ENCODE data around the gene EGFL7. TPM values are rescaled to one million over a fixed set of nuclear protein-coding genes. Genes with fewer than 3 reads are reported as not detected.

EGFL7 gene
- polyA plus RNA-seq, 3 donors from 2014 or later, result 1.6 TPM; not detected in 2

GRCh38 chr9:136690806-136691261 lies 28.1 kb downstream of the EGFL7 start:
- Mint-ChIP-seq H3K27me3 (ENCODE audit: low read depth in 3 of 3) (peaks cover 0 to 2% (median 0%) of the 10 kb centered on the region in 3 donors), H3K4me3 (no peak overlapping the region), H3K4me1 (peaks cover 0 to 4% of the 10 kb centered on the region in 2 donors), H3K9me3 (no peaks in the 10 kb centered on the region), H3K27ac (no peak overlapping the region), H3K36me3 (no peaks in the 10 kb centered on the region)
- DNase-seq, result no peak

DNA sequence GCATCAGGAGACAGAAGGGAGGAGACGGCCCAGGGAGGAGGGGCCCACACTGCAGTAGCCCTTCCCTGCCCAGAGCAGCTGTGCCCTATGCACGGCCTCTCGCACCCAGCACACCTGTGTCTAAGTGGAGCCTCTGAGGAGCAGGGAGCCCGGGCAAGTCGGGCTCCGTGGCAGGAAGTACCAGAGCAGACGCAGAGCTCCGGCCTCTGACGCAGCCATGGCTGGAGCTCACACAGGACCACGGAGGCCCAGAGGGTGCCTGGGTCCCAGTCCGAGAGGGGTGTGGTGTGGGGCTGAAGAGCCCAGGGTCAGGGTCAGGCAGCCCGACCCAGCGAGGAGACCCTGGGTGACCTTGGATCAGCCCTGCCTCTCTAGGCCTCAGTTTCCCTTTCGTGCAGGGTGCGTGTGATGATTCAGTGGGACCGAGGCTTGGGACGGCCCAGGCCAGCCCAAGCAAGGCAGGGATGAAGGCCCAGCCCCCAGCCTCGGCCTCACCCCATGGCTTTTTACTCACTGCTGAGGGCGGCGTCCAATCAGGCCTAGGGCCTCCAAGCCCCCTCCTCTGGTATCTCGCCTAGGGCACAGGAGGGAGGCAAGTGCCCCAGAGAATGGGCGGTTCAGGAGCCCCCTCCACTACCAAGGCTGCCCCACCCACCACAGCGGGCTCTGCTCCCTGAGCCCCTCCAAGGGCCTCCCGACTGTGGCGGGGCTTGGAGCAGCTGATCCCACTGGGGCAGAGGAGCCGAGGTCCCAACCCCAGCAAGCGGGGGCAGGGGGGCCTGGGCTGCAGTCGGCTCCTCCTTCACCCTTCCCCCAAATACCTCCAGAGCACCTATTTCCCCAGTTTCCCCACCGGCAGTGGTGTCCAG lies 28.8 kb downstream of the EGFL7 start:
- H3K27ac Mint-ChIP-seq, result no peak overlapping the region
- peaks cover 0 to 8% (median 0%) of the 10 kb centered on the region in 3 donors for H3K27me3 Mint-ChIP-seq (ENCODE audit: low read depth in 3 of 3)
- H3K9me3 Mint-ChIP-seq, result no peaks in the 10 kb centered on the region
- no peaks in the 10 kb centered on the region for H3K36me3 Mint-ChIP-seq
- no peak for DNase-seq
- H3K4me3 Mint-ChIP-seq, result no peak overlapping the region
- no peaks in the 10 kb centered on the region for H3K4me1 Mint-ChIP-seq

DNA sequence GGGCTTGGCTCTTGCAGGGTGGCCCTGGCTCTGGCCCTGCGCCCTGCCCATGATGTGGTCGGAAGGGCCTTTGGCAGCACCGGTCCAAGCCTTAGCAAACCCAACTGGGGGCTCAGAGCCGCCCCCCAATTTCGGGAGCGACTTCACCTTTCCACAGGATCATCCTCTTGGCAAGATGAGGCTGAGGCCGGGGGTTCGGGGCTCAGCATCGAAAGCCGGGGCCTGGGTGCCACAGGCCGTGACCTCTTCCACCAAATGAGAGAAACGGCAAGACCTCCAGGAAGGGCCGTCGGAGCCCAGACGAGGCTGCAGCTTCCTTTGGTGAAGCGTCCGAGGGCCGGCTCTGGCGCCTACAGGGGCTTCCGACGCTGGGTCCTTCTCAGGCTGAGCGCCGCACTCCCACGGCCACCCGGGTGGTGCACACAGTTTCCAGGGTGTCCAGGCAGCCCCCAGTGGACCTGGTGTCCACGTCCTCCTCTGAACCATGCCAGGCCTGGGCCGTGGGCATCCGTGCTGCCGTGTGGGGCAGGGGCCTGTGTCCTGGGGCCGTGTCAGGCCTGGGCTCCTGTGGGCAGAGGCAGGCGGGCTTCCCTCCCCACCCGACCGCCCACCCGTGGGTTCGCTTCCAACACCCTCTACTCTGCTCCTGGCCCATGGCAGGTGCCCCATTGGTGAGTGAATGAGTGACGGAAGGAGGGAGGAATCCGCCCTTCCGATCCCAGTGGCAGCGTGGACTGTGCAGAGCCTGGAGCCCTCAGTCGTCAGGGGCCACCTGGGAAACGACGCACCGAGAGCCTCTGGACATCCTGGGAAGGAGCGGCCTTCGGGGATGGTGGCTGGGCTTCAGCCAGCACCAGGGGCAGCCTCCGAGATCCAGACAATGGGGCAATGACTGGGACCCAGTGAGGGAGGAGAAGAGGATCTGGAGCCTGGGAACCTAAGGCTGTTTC lies 29.7 kb downstream of the EGFL7 start:
- Mint-ChIP-seq H3K4me1 (no peaks in the 10 kb centered on the region), H3K27me3 (ENCODE audit: low read depth in 3 of 3) (peaks cover 0 to 12% (median 0%) of the 10 kb centered on the region in 3 donors), H3K36me3 (no peaks in the 10 kb centered on the region), H3K4me3 (no peak overlapping the region), H3K27ac (no peak overlapping the region), H3K9me3 (no peaks in the 10 kb centered on the region)
- no peak for DNase-seq

GRCh38 chr9:136693135-136693489 lies 30.4 kb downstream of the EGFL7 start:
- no peak for DNase-seq
- no peak overlapping the region for H3K27ac Mint-ChIP-seq
- no peaks in the 10 kb centered on the region for H3K9me3 Mint-ChIP-seq
- no peaks in the 10 kb centered on the region for H3K4me1 Mint-ChIP-seq
- H3K27me3 Mint-ChIP-seq (ENCODE audit: low read depth in 3 of 3), result peaks cover 0 to 17% (median 0%) of the 10 kb centered on the region in 3 donors
- H3K36me3 Mint-ChIP-seq, result no peaks in the 10 kb centered on the region
- no peak overlapping the region for H3K4me3 Mint-ChIP-seq

GRCh38 chr9:136693490-136694162 lies 30.9 kb downstream of the EGFL7 start:
- H3K4me1 Mint-ChIP-seq, result no peaks in the 10 kb centered on the region
- no peak for DNase-seq
- peaks cover 0 to 19% (median 0%) of the 10 kb centered on the region in 3 donors for H3K27me3 Mint-ChIP-seq (ENCODE audit: low read depth in 3 of 3)
- no peaks in the 10 kb centered on the region for H3K36me3 Mint-ChIP-seq
- H3K27ac Mint-ChIP-seq, result no peak overlapping the region
- no peaks in the 10 kb centered on the region for H3K9me3 Mint-ChIP-seq
- no peak overlapping the region for H3K4me3 Mint-ChIP-seq

- no peak overlapping the region for H3K4me3 Mint-ChIP-seq
- H3K9me3 Mint-ChIP-seq, result no peaks in the 10 kb centered on the region
- no peak overlapping the region for H3K27ac Mint-ChIP-seq
- no peak for DNase-seq
- peaks cover 0 to 1% of the 10 kb centered on the region in 2 donors for H3K4me1 Mint-ChIP-seq
- peaks cover 0 to 19% (median 4%) of the 10 kb centered on the region in 3 donors for H3K27me3 Mint-ChIP-seq (ENCODE audit: low read depth in 3 of 3)
- H3K36me3 Mint-ChIP-seq, result no peaks in the 10 kb centered on the region
These were observed 31.6 kb downstream of the EGFL7 start for GRCh38 chr9:136694163-136694871.

GRCh38 chr9:136694872-136695247 lies 32.1 kb downstream of the EGFL7 start:
- Mint-ChIP-seq H3K36me3 (no peaks in the 10 kb centered on the region), H3K9me3 (no peaks in the 10 kb centered on the region), H3K27me3 (ENCODE audit: low read depth in 3 of 3) (peaks cover 2 to 19% (median 4%) of the 10 kb centered on the region in 3 donors), H3K27ac (no peak overlapping the region), H3K4me1 (peaks cover 0 to 1% of the 10 kb centered on the region in 2 donors), H3K4me3 (no peak overlapping the region)
- no peak for DNase-seq

GRCh38 chr9:136695435-136695895 lies 32.7 kb downstream of the EGFL7 start:
- H3K4me3 Mint-ChIP-seq, result no peak overlapping the region
- DNase-seq, result no peak
- H3K4me1 Mint-ChIP-seq, result peaks cover 0 to 4% of the 10 kb centered on the region in 2 donors
- no peaks in the 10 kb centered on the region for H3K9me3 Mint-ChIP-seq
- no peak overlapping the region for H3K27ac Mint-ChIP-seq
- H3K36me3 Mint-ChIP-seq, result no peaks in the 10 kb centered on the region
- peaks cover 5 to 19% (median 6%) of the 10 kb centered on the region in 3 donors for H3K27me3 Mint-ChIP-seq (ENCODE audit: low read depth in 3 of 3)

DNA sequence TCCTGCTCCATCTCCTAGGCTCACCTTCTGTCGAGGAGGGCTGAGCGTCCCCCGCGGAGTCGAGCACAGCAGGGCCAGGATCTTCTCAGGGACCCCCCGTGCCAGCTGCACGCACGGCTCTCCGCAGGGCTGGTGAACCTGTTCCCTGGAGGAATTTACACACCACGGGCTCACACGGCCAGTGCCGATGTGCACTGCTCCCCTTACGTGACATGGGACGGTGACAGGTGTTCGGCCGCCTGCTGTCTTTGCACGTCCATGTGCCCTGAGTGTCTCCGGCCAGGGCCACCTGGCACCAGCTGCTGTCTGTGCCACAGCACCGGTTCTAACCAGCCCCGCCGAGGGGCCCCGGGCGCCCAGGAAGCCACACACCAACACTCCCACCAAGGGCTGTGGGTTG lies 33.2 kb downstream of the EGFL7 start:
- Mint-ChIP-seq H3K27ac (no peak overlapping the region), H3K4me1 (peaks cover 2 to 8% of the 10 kb centered on the region in 2 donors), H3K36me3 (no peaks in the 10 kb centered on the region), H3K27me3 (ENCODE audit: low read depth in 3 of 3) (peaks cover 5 to 24% (median 7%) of the 10 kb centered on the region in 3 donors), H3K9me3 (no peaks in the 10 kb centered on the region), H3K4me3 (peak overlapping the region in 1 of 5 donors; percentile 49)
- no peak for DNase-seq

DNA sequence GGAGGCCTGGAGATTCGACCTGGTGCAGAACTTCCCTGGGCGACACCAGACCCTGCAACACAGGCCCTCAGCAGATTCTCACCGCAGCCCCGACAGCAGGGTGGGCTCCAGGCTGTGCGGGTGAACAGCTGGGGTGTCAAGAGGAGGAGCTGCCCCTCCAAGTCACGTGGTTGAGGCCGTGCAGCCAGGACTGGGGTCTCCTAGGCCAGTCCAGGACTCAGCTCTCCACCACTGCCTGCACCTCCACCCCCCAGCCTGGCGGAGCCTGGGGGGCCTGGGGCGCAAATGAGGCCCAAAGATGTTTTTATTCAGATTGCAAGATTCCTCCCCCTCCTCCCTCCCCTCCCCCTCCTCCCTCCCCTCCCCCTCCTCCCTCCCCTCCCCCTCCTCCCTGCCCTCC lies 33.8 kb downstream of the EGFL7 start:
- DNase-seq, result no peak
- Mint-ChIP-seq H3K4me1 (peaks cover 8 to 14% of the 10 kb centered on the region in 2 donors), H3K36me3 (no peaks in the 10 kb centered on the region), H3K27ac (no peak overlapping the region), H3K4me3 (peak overlapping the region in 1 of 5 donors; percentile 49), H3K9me3 (no peaks in the 10 kb centered on the region), H3K27me3 (ENCODE audit: low read depth in 3 of 3) (peaks cover 5 to 28% (median 13%) of the 10 kb centered on the region in 3 donors)

DNA sequence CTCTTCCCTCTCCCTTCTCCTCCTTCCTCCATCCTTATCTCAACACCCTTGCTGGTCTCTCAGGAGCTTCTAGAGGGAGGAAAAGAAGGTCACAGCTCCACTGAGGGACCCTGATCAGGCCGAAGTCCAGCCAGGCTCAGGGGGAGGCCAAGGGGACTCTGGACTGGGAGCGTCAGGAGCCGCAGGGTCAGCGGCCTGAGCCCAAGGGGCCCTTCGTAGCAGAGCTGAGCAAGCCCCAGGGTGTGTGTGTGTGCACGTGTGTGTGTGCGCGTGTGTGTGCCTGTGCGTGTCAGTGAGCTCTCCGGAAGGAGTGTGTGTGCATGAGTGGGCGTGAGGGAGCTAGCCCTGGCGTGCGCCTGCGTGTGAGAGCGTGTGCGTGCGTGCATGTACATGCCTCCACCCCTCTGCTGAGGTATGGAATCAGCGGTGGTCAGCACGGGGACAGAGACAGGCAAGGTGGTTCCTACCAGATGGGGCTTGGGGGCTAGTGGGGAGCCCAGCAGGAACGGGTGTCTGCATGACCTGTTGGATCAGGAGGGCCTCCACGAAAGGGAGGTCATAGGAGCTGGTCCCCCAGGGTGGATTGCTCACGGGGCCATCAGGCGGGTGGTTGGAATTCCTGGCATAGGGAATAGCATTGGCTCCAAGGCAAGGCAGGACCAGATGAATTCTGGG lies 34.6 kb downstream of the EGFL7 start:
- H3K9me3 Mint-ChIP-seq, result no peaks in the 10 kb centered on the region
- DNase-seq, result no peak
- H3K27me3 Mint-ChIP-seq (ENCODE audit: low read depth in 3 of 3), result peaks cover 5 to 31% (median 20%) of the 10 kb centered on the region in 3 donors
- peaks cover 9 to 16% of the 10 kb centered on the region in 2 donors for H3K4me1 Mint-ChIP-seq
- peak overlapping the region in 1 of 5 donors; percentile 17 for H3K4me3 Mint-ChIP-seq
- H3K27ac Mint-ChIP-seq, result peak overlapping the region in 2 of 6 donors; percentile 50 to 71
- H3K36me3 Mint-ChIP-seq, result no peaks in the 10 kb centered on the region

DNA sequence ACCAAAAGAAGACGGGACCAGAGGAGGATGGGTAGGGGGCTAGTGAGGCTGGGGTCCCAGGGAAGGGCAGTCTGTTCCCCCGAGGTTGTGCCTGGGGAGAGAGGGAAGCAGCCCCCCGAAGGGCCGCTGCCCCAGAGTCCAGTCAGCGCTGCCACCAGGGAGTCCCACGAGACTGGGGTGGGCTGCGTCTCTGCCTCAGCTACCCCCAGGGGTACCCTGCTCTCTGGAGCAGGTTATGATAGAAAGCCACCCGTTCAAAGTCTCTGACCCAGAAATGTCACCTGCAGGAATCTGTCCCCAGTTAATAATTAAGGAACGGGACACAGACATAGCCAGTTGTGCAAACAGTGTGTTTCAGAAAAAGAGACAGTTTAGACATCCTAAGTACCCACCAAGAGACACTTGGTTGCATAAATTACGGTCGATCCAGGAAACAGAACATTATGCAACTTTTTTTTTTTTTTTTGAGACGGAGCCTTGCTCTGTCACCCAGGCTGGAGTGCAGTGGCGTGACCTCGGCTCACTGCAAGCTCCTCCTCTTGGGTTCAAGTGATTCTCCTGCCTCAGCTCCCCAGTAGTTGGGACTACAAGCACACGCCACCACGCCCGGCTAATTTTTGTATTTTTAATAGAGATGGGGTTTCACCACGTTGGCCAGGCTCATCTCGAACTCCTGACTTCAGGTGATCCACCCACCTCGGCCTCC lies 35.3 kb downstream of the EGFL7 start:
- Mint-ChIP-seq H3K4me3 (no peak overlapping the region), H3K27me3 (ENCODE audit: low read depth in 3 of 3) (peaks cover 5 to 31% (median 21%) of the 10 kb centered on the region in 3 donors), H3K27ac (peak overlapping the region in 1 of 6 donors; percentile 71), H3K4me1 (peaks cover 9 to 16% of the 10 kb centered on the region in 2 donors), H3K9me3 (no peaks in the 10 kb centered on the region), H3K36me3 (no peaks in the 10 kb centered on the region)
- no peak for DNase-seq
